Panc1 (cell line): ENCODE results near the gene TREML1.

ENCODE experiments used
- CTCF ChIP-seq: fragments of 450-650 bp; IDR thresholded peaks from 2 replicates; pipeline ENCODE4 v1.5.1; 2017; ENCODE audit warnings: mild to moderate bottlenecking
- POLR2AphosphoS5 ChIP-seq: IDR thresholded peaks from 2 replicates; pipeline ENCODE4 v1.6.1; 2012; ENCODE audit warnings: mild to moderate bottlenecking, low read depth, low read length, moderate library complexity
- REST ChIP-seq, 2 experiments: IDR thresholded peaks; 2 replicates each; pipeline ENCODE4 v1.6.1; 2011 to 2012; ENCODE audit warnings: low read depth in 2 of 2, control low read depth in 1 of 2, low read length in 1 of 2, mild to moderate bottlenecking in 1 of 2, moderate library complexity in 1 of 2; ENCODE audit not compliant: insufficient read depth in 1 of 2
- SIN3A ChIP-seq: IDR thresholded peaks from 2 replicates; pipeline ENCODE4 v1.6.1; 2012; ENCODE audit warnings: low read depth, mild to moderate bottlenecking, low read length, moderate library complexity, borderline replicate concordance; ENCODE audit not compliant: insufficient read depth

- no peak for TF ChIP-seq CTCF
- TF ChIP-seq REST (IDR thresholded peaks at IDR 0.05; ENCODE audit: insufficient read depth in 1 of 2, low read depth in 2 of 2, low read length in 1 of 2): no peak
- no peak for TF ChIP-seq POLR2AphosphoS5
- no peak for TF ChIP-seq SIN3A
Observed at GRCh38 chr6:41160933-41161332, 6.8 kb upstream of the TREML1 start.
